IPS-20b (cell line): ENCODE data around the gene FAM163A.
A peak's percentile ranks its signal among the peaks of the same experiment; 100 is the strongest.

Experiments used
- H3K27ac ChIP-seq: one replicate; pipeline ENCODE4 v1.5.1; 2013; ENCODE audit warnings: low read length
- H3K27me3 ChIP-seq: 2 replicates; pipeline ENCODE4 v1.6.1; 2013; ENCODE audit warnings: mild to moderate bottlenecking, low read length, inconsistent platforms; ENCODE audit not compliant: insufficient read depth
- H3K36me3 ChIP-seq: 2 replicates; pipeline ENCODE4 v1.6.1; 2013; ENCODE audit warnings: low read depth, mild to moderate bottlenecking, inconsistent platforms, low read length, moderate library complexity; ENCODE audit not compliant: insufficient read depth
- H3K4me1 ChIP-seq: 2 replicates; pipeline ENCODE4 v1.6.1; 2013; ENCODE audit warnings: mild to moderate bottlenecking, control low read depth, inconsistent platforms, low read length, moderate library complexity; ENCODE audit not compliant: insufficient read depth
- H3K4me3 ChIP-seq: 2 replicates; pipeline ENCODE4 v1.5.1; 2013; ENCODE audit warnings: mild to moderate bottlenecking, low read length, inconsistent platforms
- H3K9ac ChIP-seq: 2 replicates; pipeline ENCODE4 v1.6.1; 2013; ENCODE audit warnings: low read depth, mild to moderate bottlenecking, inconsistent platforms, low read length, moderate library complexity
- H3K9me3 ChIP-seq: 2 replicates; pipeline ENCODE4 v1.6.1; 2013; ENCODE audit warnings: mild to moderate bottlenecking, low read depth, low read length, inconsistent platforms; ENCODE audit not compliant: insufficient read depth

The FAM163A gene

DNA sequence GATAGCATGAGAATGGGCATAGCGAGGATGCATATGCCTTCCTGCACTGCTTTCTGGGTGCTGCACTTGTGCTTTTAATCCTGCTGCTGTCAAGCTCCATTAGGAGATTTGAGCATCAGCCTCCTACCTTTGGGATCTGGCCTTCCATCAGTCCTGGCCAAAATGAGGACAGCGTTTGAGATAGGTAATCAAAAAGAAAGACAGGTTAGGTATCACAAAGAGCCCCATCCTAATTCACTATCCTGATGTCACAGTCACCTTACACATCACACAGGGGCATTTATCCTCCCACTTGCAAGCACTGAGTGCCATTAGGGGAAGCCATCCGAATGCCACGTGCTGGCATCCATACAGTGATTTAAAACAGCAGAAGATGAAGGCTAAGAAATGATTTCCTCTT is 13.2 kb upstream of the FAM163A start:
- H3K4me3 ChIP-seq, result no peak overlapping the region
- H3K9ac ChIP-seq, result no peak overlapping the region
- no peaks in the 10 kb centered on the region for H3K9me3 ChIP-seq
- no peaks in the 10 kb centered on the region for H3K36me3 ChIP-seq
- H3K27me3 ChIP-seq, result no peaks in the 10 kb centered on the region
- H3K27ac ChIP-seq, result no peak overlapping the region
- no peaks in the 10 kb centered on the region for H3K4me1 ChIP-seq

GRCh38 chr1:179731643-179732042 is 11.4 kb upstream of the FAM163A start:
- Histone ChIP-seq H3K4me1 (no peaks in the 10 kb centered on the region), H3K27ac (no peak overlapping the region), H3K4me3 (no peak overlapping the region), H3K9ac (no peak overlapping the region), H3K9me3 (no peaks in the 10 kb centered on the region), H3K27me3 (no peaks in the 10 kb centered on the region), H3K36me3 (no peaks in the 10 kb centered on the region)

- Histone ChIP-seq H3K4me1 (peaks cover 6% of the 10 kb centered on the region; the same call in 1 of the 2 replicates), H3K4me3 (peak overlapping the region; percentile 59; the same call in 1 of the 2 replicates), H3K27ac (no peak overlapping the region), H3K36me3 (no peaks in the 10 kb centered on the region), H3K27me3 (peaks cover 86% of the 10 kb centered on the region), H3K9me3 (no peaks in the 10 kb centered on the region), H3K9ac (no peak overlapping the region)
These were observed 800 bp upstream of the FAM163A start for GRCh38 chr1:179742291-179742690.

- peaks cover 6% of the 10 kb centered on the region; the same call in 1 of the 2 replicates for H3K4me1 ChIP-seq
- H3K9ac ChIP-seq, result no peak overlapping the region
- H3K27me3 ChIP-seq, result peaks cover 99% of the 10 kb centered on the region
- no peak overlapping the region for H3K27ac ChIP-seq
- no peaks in the 10 kb centered on the region for H3K9me3 ChIP-seq
- peak overlapping the region; percentile 59; the same call in 1 of the 2 replicates for H3K4me3 ChIP-seq
- H3K36me3 ChIP-seq, result no peaks in the 10 kb centered on the region
These were observed 749 bp downstream of the FAM163A start for GRCh38 chr1:179743679-179744400.

DNA sequence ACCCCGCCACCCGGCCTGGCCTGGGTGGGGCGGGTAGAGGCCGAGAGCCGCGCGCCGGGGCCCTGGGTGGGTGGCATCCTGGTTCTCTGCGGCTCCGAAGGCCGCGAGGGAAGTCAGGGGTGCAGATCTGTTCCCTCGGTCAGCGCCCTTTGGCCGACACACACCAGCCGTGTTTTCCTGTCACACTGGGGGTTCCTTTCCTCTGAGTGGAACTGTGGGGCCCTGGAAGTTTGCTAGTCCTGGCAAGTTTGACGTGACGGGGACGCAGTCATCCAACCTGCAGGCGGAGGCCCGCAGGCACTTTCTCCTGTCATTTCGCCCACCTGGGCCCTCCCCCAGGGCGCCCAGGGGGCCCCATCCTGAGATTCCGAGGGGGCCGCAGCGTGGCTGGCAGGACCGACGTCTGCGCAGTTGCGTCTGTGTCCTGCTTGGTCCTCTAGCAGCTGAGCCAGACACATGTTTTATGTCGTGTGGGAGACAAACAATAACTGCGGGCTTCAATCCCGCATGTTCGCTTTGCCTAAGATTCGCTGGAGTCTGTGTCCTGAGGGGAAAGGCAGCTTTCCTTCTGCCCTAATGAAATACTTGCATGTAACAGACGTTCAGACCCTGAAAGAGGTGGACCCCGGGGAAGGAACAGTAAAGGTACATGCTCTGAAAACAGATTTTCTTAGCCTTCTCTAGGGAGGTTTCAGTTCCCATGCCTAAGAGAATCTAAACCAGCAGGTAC is 1.5 kb downstream of the FAM163A start:
- H3K27me3 ChIP-seq, result peaks cover 92% of the 10 kb centered on the region
- peaks cover 6% of the 10 kb centered on the region; the same call in 1 of the 2 replicates for H3K4me1 ChIP-seq
- H3K36me3 ChIP-seq, result no peaks in the 10 kb centered on the region
- no peak overlapping the region for H3K27ac ChIP-seq
- H3K9ac ChIP-seq, result no peak overlapping the region
- H3K9me3 ChIP-seq, result no peaks in the 10 kb centered on the region
- H3K4me3 ChIP-seq, result peak overlapping the region; percentile 59; the same call in 1 of the 2 replicates

GRCh38 chr1:179745131-179745611 is 2.1 kb downstream of the FAM163A start:
- peaks cover 87% of the 10 kb centered on the region for H3K27me3 ChIP-seq
- H3K36me3 ChIP-seq, result no peaks in the 10 kb centered on the region
- H3K4me3 ChIP-seq, result peak overlapping the region; percentile 59; the same call in 1 of the 2 replicates
- no peak overlapping the region for H3K9ac ChIP-seq
- no peaks in the 10 kb centered on the region for H3K9me3 ChIP-seq
- H3K4me1 ChIP-seq, result peaks cover 6% of the 10 kb centered on the region; the same call in 1 of the 2 replicates
- no peak overlapping the region for H3K27ac ChIP-seq

- H3K27me3 ChIP-seq, result peaks cover 87% of the 10 kb centered on the region
- H3K9ac ChIP-seq, result no peak overlapping the region
- H3K4me3 ChIP-seq, result no peak overlapping the region
- H3K9me3 ChIP-seq, result no peaks in the 10 kb centered on the region
- H3K36me3 ChIP-seq, result no peaks in the 10 kb centered on the region
- no peak overlapping the region for H3K27ac ChIP-seq
- H3K4me1 ChIP-seq, result peaks cover 6% of the 10 kb centered on the region; the same call in 1 of the 2 replicates
These were observed 2.7 kb downstream of the FAM163A start for GRCh38 chr1:179745743-179746142.

GRCh38 chr1:179747611-179748010 is 4.5 kb downstream of the FAM163A start:
- no peaks in the 10 kb centered on the region for H3K9me3 ChIP-seq
- H3K36me3 ChIP-seq, result no peaks in the 10 kb centered on the region
- H3K27me3 ChIP-seq, result peaks cover 70% of the 10 kb centered on the region
- H3K4me3 ChIP-seq, result no peak overlapping the region
- no peak overlapping the region for H3K27ac ChIP-seq
- no peak overlapping the region for H3K9ac ChIP-seq
- peaks cover 6% of the 10 kb centered on the region; the same call in 1 of the 2 replicates for H3K4me1 ChIP-seq

GRCh38 chr1:179748772-179749171 is 5.7 kb downstream of the FAM163A start:
- no peak overlapping the region for H3K4me3 ChIP-seq
- no peak overlapping the region for H3K9ac ChIP-seq
- no peak overlapping the region for H3K27ac ChIP-seq
- H3K27me3 ChIP-seq, result peaks cover 58% of the 10 kb centered on the region
- no peaks in the 10 kb centered on the region for H3K36me3 ChIP-seq
- no peaks in the 10 kb centered on the region for H3K9me3 ChIP-seq
- peaks cover 6% of the 10 kb centered on the region; the same call in 1 of the 2 replicates for H3K4me1 ChIP-seq

GRCh38 chr1:179750630-179751029 is 7.5 kb downstream of the FAM163A start:
- no peaks in the 10 kb centered on the region for H3K9me3 ChIP-seq
- H3K4me3 ChIP-seq, result no peak overlapping the region
- H3K27ac ChIP-seq, result no peak overlapping the region
- peaks cover 40% of the 10 kb centered on the region for H3K27me3 ChIP-seq
- H3K9ac ChIP-seq, result no peak overlapping the region
- no peaks in the 10 kb centered on the region for H3K4me1 ChIP-seq
- H3K36me3 ChIP-seq, result no peaks in the 10 kb centered on the region

GRCh38 chr1:179753061-179753460 is 10.0 kb downstream of the FAM163A start:
- Histone ChIP-seq H3K9me3 (no peaks in the 10 kb centered on the region), H3K9ac (no peak overlapping the region), H3K36me3 (no peaks in the 10 kb centered on the region), H3K27me3 (peaks cover 16% of the 10 kb centered on the region), H3K4me3 (no peak overlapping the region), H3K27ac (no peak overlapping the region), H3K4me1 (no peaks in the 10 kb centered on the region)
